Measurements from ENCODE around the gene BAK1.

Gene BAK1

DNA sequence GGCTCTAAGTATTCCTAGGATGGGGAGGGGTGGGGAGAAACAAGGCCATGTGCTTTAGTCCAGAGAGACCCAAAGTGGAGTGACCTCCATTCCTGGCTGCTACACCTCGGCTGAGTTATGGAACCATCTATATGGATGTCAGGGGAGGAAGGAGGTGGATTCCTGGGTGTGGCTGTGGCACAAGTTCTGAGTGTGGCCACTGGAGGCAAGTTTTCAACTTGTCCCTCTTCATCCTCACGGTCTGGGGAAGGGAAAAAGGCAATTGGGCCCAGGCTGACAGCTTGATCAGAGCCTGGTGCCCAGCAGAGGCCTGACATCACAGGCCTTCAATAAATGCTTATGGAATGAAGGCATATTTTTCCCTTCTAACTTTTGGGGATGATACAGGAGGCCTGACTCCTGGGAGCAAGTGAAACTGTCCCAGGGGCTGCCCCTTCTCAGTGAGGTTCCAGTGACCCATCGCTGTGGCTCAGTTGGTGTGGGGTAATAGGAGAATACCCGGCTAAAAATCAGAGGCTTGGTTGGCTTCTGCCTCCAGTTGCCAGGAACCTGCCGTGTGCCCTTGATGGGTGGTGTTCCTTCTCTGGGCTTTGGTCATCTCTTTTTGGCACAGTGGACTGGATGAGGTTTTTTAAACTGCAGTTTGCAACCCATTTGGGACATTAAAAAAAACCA lies 39.2 kb upstream of the BAK1 start:
- Histone ChIP-seq H3K4me1 (ENCODE audit: control insufficient read depth, insufficient read depth, low read length) (peaks cover 27% of the 10 kb centered on the region), H3K27ac (ENCODE audit: low read length) (no peak overlapping the region), H3K4me3 (ENCODE audit: low read length in 2 of 2) (no peak overlapping the region), H3K36me3 (ENCODE audit: control insufficient read depth in 2 of 2, insufficient read depth in 2 of 2, low read length in 2 of 2) (no peaks in the 10 kb centered on the region), H3K27me3 (ENCODE audit: control insufficient read depth in 1 of 2, insufficient read depth in 2 of 2, low read length in 2 of 2) (peaks cover 25% of the 10 kb centered on the region in 2 donors), H3K9me3 (ENCODE audit: control insufficient read depth in 2 of 2, low read length in 2 of 2) (no peaks in the 10 kb centered on the region), H3K9ac (ENCODE audit: low read length in 2 of 2) (no peak overlapping the region)

DNA sequence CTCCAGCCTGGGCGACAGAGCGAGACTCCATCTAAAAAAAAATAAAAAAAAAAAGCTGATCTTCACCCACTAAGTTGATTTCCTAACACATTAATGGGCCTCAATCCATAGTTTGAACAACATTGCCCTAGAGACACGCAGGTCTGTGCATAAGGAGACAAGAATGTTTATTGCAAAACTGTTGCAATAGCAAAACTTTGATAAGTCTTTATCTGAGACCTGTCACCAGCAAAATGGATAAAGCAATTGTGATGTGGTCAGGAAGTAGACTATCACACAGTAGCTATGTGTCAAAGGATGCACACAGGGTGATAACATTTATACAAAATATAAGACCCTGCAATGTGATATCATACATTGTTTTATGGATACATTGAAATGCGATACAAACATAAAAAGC lies 36.8 kb upstream of the BAK1 start:
- H3K36me3 ChIP-seq (ENCODE audit: control insufficient read depth in 2 of 2, insufficient read depth in 2 of 2, low read length in 2 of 2) = no peaks in the 10 kb centered on the region
- no peak overlapping the region for H3K27ac ChIP-seq (ENCODE audit: low read length)
- H3K4me1 ChIP-seq (ENCODE audit: control insufficient read depth, insufficient read depth, low read length) = peaks cover 17% of the 10 kb centered on the region
- H3K27me3 ChIP-seq (ENCODE audit: control insufficient read depth in 1 of 2, insufficient read depth in 2 of 2, low read length in 2 of 2) = peaks cover 14 to 15% of the 10 kb centered on the region in 2 donors
- H3K4me3 ChIP-seq (ENCODE audit: low read length in 2 of 2) = no peak overlapping the region
- no peak overlapping the region for H3K9ac ChIP-seq (ENCODE audit: low read length in 2 of 2)
- no peaks in the 10 kb centered on the region for H3K9me3 ChIP-seq (ENCODE audit: control insufficient read depth in 2 of 2, low read length in 2 of 2)

GRCh38 chr6:33616113-33616512 lies 36.0 kb upstream of the BAK1 start:
- no peak overlapping the region for H3K27ac ChIP-seq (ENCODE audit: low read length)

DNA sequence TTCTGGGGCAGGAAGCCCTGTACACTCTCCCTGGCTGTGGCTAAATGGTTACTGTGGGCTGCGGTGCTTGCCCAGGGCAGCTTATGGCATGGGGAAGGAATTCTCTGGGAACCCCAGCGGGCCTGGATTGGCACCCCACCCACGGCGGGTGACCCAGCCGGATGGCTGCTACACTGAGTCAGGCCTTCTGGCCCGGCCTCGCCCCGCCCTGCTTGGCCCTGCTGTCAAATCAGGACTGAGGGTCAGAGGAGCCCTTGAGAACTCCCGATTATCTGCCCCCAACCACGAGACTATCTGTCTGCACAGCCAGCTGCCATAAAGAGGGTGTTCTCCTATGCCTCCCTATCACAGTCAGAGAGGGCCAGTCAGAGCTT lies 33.7 kb upstream of the BAK1 start:
- H3K4me3 ChIP-seq (ENCODE audit: low read length in 2 of 2) = no peak overlapping the region
- no peak overlapping the region for H3K9ac ChIP-seq (ENCODE audit: low read length in 2 of 2)
- H3K27me3 ChIP-seq (ENCODE audit: control insufficient read depth in 1 of 2, insufficient read depth in 2 of 2, low read length in 2 of 2) = peaks cover 2 to 7% of the 10 kb centered on the region in 2 donors
- H3K9me3 ChIP-seq (ENCODE audit: control insufficient read depth in 2 of 2, low read length in 2 of 2) = no peaks in the 10 kb centered on the region
- H3K36me3 ChIP-seq (ENCODE audit: control insufficient read depth in 2 of 2, insufficient read depth in 2 of 2, low read length in 2 of 2) = no peaks in the 10 kb centered on the region
- H3K27ac ChIP-seq (ENCODE audit: low read length) = no peak overlapping the region
- peaks cover 9% of the 10 kb centered on the region for H3K4me1 ChIP-seq (ENCODE audit: control insufficient read depth, insufficient read depth, low read length)

More at GRCh38 chr6:33616113-33616512, 36.0 kb upstream of the BAK1 start:
- H3K9ac ChIP-seq (ENCODE audit: low read length in 2 of 2) = no peak overlapping the region
- H3K4me1 ChIP-seq (ENCODE audit: control insufficient read depth, insufficient read depth, low read length) = peaks cover 9% of the 10 kb centered on the region
- H3K36me3 ChIP-seq (ENCODE audit: control insufficient read depth in 2 of 2, insufficient read depth in 2 of 2, low read length in 2 of 2) = no peaks in the 10 kb centered on the region
- peaks cover 8 to 10% of the 10 kb centered on the region in 2 donors for H3K27me3 ChIP-seq (ENCODE audit: control insufficient read depth in 1 of 2, insufficient read depth in 2 of 2, low read length in 2 of 2)
- no peaks in the 10 kb centered on the region for H3K9me3 ChIP-seq (ENCODE audit: control insufficient read depth in 2 of 2, low read length in 2 of 2)
- H3K4me3 ChIP-seq (ENCODE audit: low read length in 2 of 2) = no peak overlapping the region

- no peaks in the 10 kb centered on the region for H3K9me3 ChIP-seq (ENCODE audit: control insufficient read depth in 2 of 2, low read length in 2 of 2)
- H3K9ac ChIP-seq (ENCODE audit: low read length in 2 of 2) = no peak overlapping the region
- H3K27ac ChIP-seq (ENCODE audit: low read length) = no peak overlapping the region
- no peak overlapping the region for H3K4me3 ChIP-seq (ENCODE audit: low read length in 2 of 2)
- H3K4me1 ChIP-seq (ENCODE audit: control insufficient read depth, insufficient read depth, low read length) = peaks cover 9% of the 10 kb centered on the region
- peaks cover 5 to 7% of the 10 kb centered on the region in 2 donors for H3K27me3 ChIP-seq (ENCODE audit: control insufficient read depth in 1 of 2, insufficient read depth in 2 of 2, low read length in 2 of 2)
- no peaks in the 10 kb centered on the region for H3K36me3 ChIP-seq (ENCODE audit: control insufficient read depth in 2 of 2, insufficient read depth in 2 of 2, low read length in 2 of 2)
Measured at GRCh38 chr6:33613146-33613794, 33.2 kb upstream of the BAK1 start.

GRCh38 chr6:33610779-33611732 lies 31.0 kb upstream of the BAK1 start:
- H3K27me3 ChIP-seq (ENCODE audit: control insufficient read depth in 1 of 2, insufficient read depth in 2 of 2, low read length in 2 of 2) = peaks cover 5% of the 10 kb centered on the region in 2 donors
- H3K36me3 ChIP-seq (ENCODE audit: control insufficient read depth in 2 of 2, insufficient read depth in 2 of 2, low read length in 2 of 2) = no peaks in the 10 kb centered on the region
- H3K4me3 ChIP-seq (ENCODE audit: low read length in 2 of 2) = no peak overlapping the region
- peaks cover 9% of the 10 kb centered on the region for H3K4me1 ChIP-seq (ENCODE audit: control insufficient read depth, insufficient read depth, low read length)
- no peaks in the 10 kb centered on the region for H3K9me3 ChIP-seq (ENCODE audit: control insufficient read depth in 2 of 2, low read length in 2 of 2)
- H3K9ac ChIP-seq (ENCODE audit: low read length in 2 of 2) = no peak overlapping the region
- no peak overlapping the region for H3K27ac ChIP-seq (ENCODE audit: low read length)

- H3K4me3 ChIP-seq (ENCODE audit: low read length in 2 of 2) = no peak overlapping the region
- peaks cover 0 to under 1% of the 10 kb centered on the region in 2 donors for H3K9me3 ChIP-seq (ENCODE audit: control insufficient read depth in 2 of 2, low read length in 2 of 2)
- no peak overlapping the region for H3K27ac ChIP-seq (ENCODE audit: low read length)
- no peak overlapping the region for H3K9ac ChIP-seq (ENCODE audit: low read length in 2 of 2)
- no peaks in the 10 kb centered on the region for H3K36me3 ChIP-seq (ENCODE audit: control insufficient read depth in 2 of 2, insufficient read depth in 2 of 2, low read length in 2 of 2)
- peaks cover 9% of the 10 kb centered on the region for H3K4me1 ChIP-seq (ENCODE audit: control insufficient read depth, insufficient read depth, low read length)
- H3K27me3 ChIP-seq (ENCODE audit: control insufficient read depth in 1 of 2, insufficient read depth in 2 of 2, low read length in 2 of 2) = peaks cover 5% of the 10 kb centered on the region in 2 donors
Measured at GRCh38 chr6:33610067-33610466, 30.0 kb upstream of the BAK1 start.

GRCh38 chr6:33609528-33609927 lies 29.5 kb upstream of the BAK1 start:
- no peak overlapping the region for H3K4me3 ChIP-seq (ENCODE audit: low read length in 2 of 2)
- peaks cover 5% of the 10 kb centered on the region in 2 donors for H3K27me3 ChIP-seq (ENCODE audit: control insufficient read depth in 1 of 2, insufficient read depth in 2 of 2, low read length in 2 of 2)
- H3K9me3 ChIP-seq (ENCODE audit: control insufficient read depth in 2 of 2, low read length in 2 of 2) = peaks cover 0 to 3% of the 10 kb centered on the region in 2 donors
- H3K36me3 ChIP-seq (ENCODE audit: control insufficient read depth in 2 of 2, insufficient read depth in 2 of 2, low read length in 2 of 2) = no peaks in the 10 kb centered on the region
- H3K27ac ChIP-seq (ENCODE audit: low read length) = no peak overlapping the region
- peaks cover 9% of the 10 kb centered on the region for H3K4me1 ChIP-seq (ENCODE audit: control insufficient read depth, insufficient read depth, low read length)
- no peak overlapping the region for H3K9ac ChIP-seq (ENCODE audit: low read length in 2 of 2)

DNA sequence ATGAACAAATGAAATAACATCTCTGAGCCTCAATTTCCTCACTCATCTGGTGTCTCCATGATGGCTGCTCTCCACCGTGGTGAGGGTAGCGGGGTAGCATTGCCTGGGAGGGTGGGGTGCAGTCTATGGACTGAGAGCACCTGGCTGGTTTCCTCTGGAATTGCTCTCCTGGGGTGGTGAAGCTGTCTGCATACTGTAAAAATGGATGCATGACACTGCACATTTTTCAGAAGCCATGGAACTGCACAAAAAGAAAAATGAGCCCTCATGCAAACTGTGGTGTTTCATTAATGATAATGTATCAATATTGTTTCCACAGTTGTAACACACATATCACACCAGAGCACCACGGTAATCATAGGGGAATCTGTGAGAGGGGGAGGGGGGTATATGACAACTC lies 28.9 kb upstream of the BAK1 start:
- no peak overlapping the region for H3K9ac ChIP-seq (ENCODE audit: low read length in 2 of 2)
- H3K27ac ChIP-seq (ENCODE audit: low read length) = no peak overlapping the region
- peaks cover 4 to 5% of the 10 kb centered on the region in 2 donors for H3K27me3 ChIP-seq (ENCODE audit: control insufficient read depth in 1 of 2, insufficient read depth in 2 of 2, low read length in 2 of 2)
- H3K36me3 ChIP-seq (ENCODE audit: control insufficient read depth in 2 of 2, insufficient read depth in 2 of 2, low read length in 2 of 2) = no peaks in the 10 kb centered on the region
- H3K4me1 ChIP-seq (ENCODE audit: control insufficient read depth, insufficient read depth, low read length) = peaks cover 9% of the 10 kb centered on the region
- H3K9me3 ChIP-seq (ENCODE audit: control insufficient read depth in 2 of 2, low read length in 2 of 2) = peaks cover 0 to 3% of the 10 kb centered on the region in 2 donors
- H3K4me3 ChIP-seq (ENCODE audit: low read length in 2 of 2) = no peak overlapping the region

DNA sequence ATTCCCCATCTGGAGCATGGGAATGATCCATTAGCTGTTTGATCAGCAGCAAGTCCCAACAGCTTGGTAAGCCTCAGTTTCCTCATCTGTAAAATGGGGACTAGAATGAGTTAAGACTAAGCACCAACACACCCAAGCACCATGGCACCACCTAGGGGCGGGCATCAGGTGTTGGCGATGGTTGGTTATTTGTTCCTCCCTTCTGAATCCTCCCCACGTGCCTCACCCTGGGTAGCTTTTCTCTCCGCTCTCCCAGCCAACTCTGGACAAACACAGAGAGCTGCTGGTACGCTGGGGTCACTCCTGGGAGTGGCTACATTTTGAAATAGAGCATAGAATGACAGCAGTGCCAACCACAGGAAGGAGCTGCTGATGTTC lies 27.7 kb upstream of the BAK1 start:
- no peak overlapping the region for H3K27ac ChIP-seq (ENCODE audit: low read length)
- peaks cover 9% of the 10 kb centered on the region for H3K4me1 ChIP-seq (ENCODE audit: control insufficient read depth, insufficient read depth, low read length)
- H3K9ac ChIP-seq (ENCODE audit: low read length in 2 of 2) = no peak overlapping the region
- no peak overlapping the region for H3K4me3 ChIP-seq (ENCODE audit: low read length in 2 of 2)
- H3K27me3 ChIP-seq (ENCODE audit: control insufficient read depth in 1 of 2, insufficient read depth in 2 of 2, low read length in 2 of 2) = peaks cover 2 to 5% of the 10 kb centered on the region in 2 donors
- no peaks in the 10 kb centered on the region for H3K36me3 ChIP-seq (ENCODE audit: control insufficient read depth in 2 of 2, insufficient read depth in 2 of 2, low read length in 2 of 2)
- H3K9me3 ChIP-seq (ENCODE audit: control insufficient read depth in 2 of 2, low read length in 2 of 2) = peaks cover 0 to 3% of the 10 kb centered on the region in 2 donors
